ENCODE data around the gene SLC25A51. TPM values are rescaled to one million over a fixed set of nuclear protein-coding genes. Genes with fewer than 3 reads are reported as not detected.

SLC25A51 gene
- total RNA-seq, 1 experiment from 2014 or later: 29.6 TPM

- Mint-ChIP-seq H3K36me3 (ENCODE audit: insufficient read depth, unreplicated experiment) (peaks cover 10% of the 10 kb centered on the region), H3K27ac (ENCODE audit: low read depth, unreplicated experiment) (peak overlapping the region; percentile 42), H3K4me1 (ENCODE audit: insufficient read depth, unreplicated experiment) (peaks cover 29% of the 10 kb centered on the region), H3K4me3 (ENCODE audit: unreplicated experiment) (no peak overlapping the region), H3K27me3 (ENCODE audit: insufficient read depth, unreplicated experiment) (no peaks in the 10 kb centered on the region), H3K9me3 (ENCODE audit: unreplicated experiment) (no peaks in the 10 kb centered on the region)
- ChIA-PET CTCF (interaction anchor here (0.9 to 1.1 kb wide), 3 partner anchors 17 to 326 kb away, joined by 3 to 6 read pairs (median 3); no protein-coding TSS in a partner anchor), POLR2A (interaction anchor here (0.9 to 1.8 kb wide), 2 partner anchors 10 to 18 kb away, joined by 4 read pairs; no protein-coding TSS in a partner anchor)
- no peak for TF ChIP-seq CTCF (IDR thresholded peaks at IDR 0.05; ENCODE audit: unreplicated experiment)
- peak; percentile 66 for DNase-seq (ENCODE audit: unreplicated experiment)
- no TSS peak for BruUV-seq (replicated peaks)
- intact Hi-C loops (cut with micrococcal nuclease): no loop called here
Observed at GRCh38 chr9:37938121-37938891, 34.4 kb upstream of the SLC25A51 start.

- peak overlapping the region; percentile 67 for H3K27ac Mint-ChIP-seq (ENCODE audit: low read depth, unreplicated experiment)
Observed at GRCh38 chr9:37937366-37937765, 33.4 kb upstream of the SLC25A51 start.

GRCh38 chr9:37936965-37937364 is 33.0 kb upstream of the SLC25A51 start:
- peak; percentile 65 for DNase-seq (ENCODE audit: unreplicated experiment)
- H3K27ac Mint-ChIP-seq (ENCODE audit: low read depth, unreplicated experiment): peak overlapping the region; percentile 67
- peaks cover 10% of the 10 kb centered on the region for H3K36me3 Mint-ChIP-seq (ENCODE audit: insufficient read depth, unreplicated experiment)
- ChIA-PET POLR2A (interaction anchor here (1.8 to 2.2 kb wide), 2 partner anchors 15 to 20 kb away, joined by 4 to 7 read pairs; no protein-coding TSS in a partner anchor), CTCF (interaction anchor here (0.6 to 1.7 kb wide), 7 partner anchors 16 to 130 kb away, joined by 3 to 5 read pairs (median 4); no protein-coding TSS in a partner anchor)
- BruUV-seq (replicated peaks): no TSS peak
- H3K4me1 Mint-ChIP-seq (ENCODE audit: insufficient read depth, unreplicated experiment): peaks cover 24% of the 10 kb centered on the region
- no peak for TF ChIP-seq CTCF (IDR thresholded peaks at IDR 0.05; ENCODE audit: unreplicated experiment)
- intact Hi-C loops (cut with micrococcal nuclease): no loop called here
- no peak overlapping the region for H3K4me3 Mint-ChIP-seq (ENCODE audit: unreplicated experiment)
- H3K27me3 Mint-ChIP-seq (ENCODE audit: insufficient read depth, unreplicated experiment): no peaks in the 10 kb centered on the region
- no peaks in the 10 kb centered on the region for H3K9me3 Mint-ChIP-seq (ENCODE audit: unreplicated experiment)

More at GRCh38 chr9:37937366-37937765, 33.4 kb upstream of the SLC25A51 start:
- BruUV-seq (replicated peaks): no TSS peak
- ChIA-PET POLR2A (interaction anchor here (1.8 to 2.2 kb wide), 2 partner anchors 15 to 19 kb away, joined by 4 to 7 read pairs; no protein-coding TSS in a partner anchor), CTCF (interaction anchor here (1.0 to 1.7 kb wide), 5 partner anchors 16 to 56 kb away, joined by 3 to 5 read pairs (median 4); no protein-coding TSS in a partner anchor)
- no peak for DNase-seq (ENCODE audit: unreplicated experiment)
- H3K36me3 Mint-ChIP-seq (ENCODE audit: insufficient read depth, unreplicated experiment): peaks cover 10% of the 10 kb centered on the region
- no peak overlapping the region for H3K4me3 Mint-ChIP-seq (ENCODE audit: unreplicated experiment)
- H3K27me3 Mint-ChIP-seq (ENCODE audit: insufficient read depth, unreplicated experiment): no peaks in the 10 kb centered on the region
- peaks cover 24% of the 10 kb centered on the region for H3K4me1 Mint-ChIP-seq (ENCODE audit: insufficient read depth, unreplicated experiment)
- intact Hi-C loops (cut with micrococcal nuclease): no loop called here
- no peaks in the 10 kb centered on the region for H3K9me3 Mint-ChIP-seq (ENCODE audit: unreplicated experiment)
- TF ChIP-seq CTCF (IDR thresholded peaks at IDR 0.05; ENCODE audit: unreplicated experiment): no peak

GRCh38 chr9:37936376-37936775 is 32.4 kb upstream of the SLC25A51 start:
- Mint-ChIP-seq H3K4me1 (ENCODE audit: insufficient read depth, unreplicated experiment) (peaks cover 24% of the 10 kb centered on the region), H3K27ac (ENCODE audit: low read depth, unreplicated experiment) (peak overlapping the region; percentile 67), H3K27me3 (ENCODE audit: insufficient read depth, unreplicated experiment) (no peaks in the 10 kb centered on the region), H3K9me3 (ENCODE audit: unreplicated experiment) (no peaks in the 10 kb centered on the region), H3K4me3 (ENCODE audit: unreplicated experiment) (no peak overlapping the region), H3K36me3 (ENCODE audit: insufficient read depth, unreplicated experiment) (peaks cover 10% of the 10 kb centered on the region)
- ChIA-PET POLR2A (interaction anchor here (0.6 to 2.2 kb wide), 3 partner anchors 15 to 46 kb away, joined by 3 to 7 read pairs (median 4); no protein-coding TSS in a partner anchor), CTCF (interaction anchor here (0.6 to 1.7 kb wide), 6 partner anchors 10 to 131 kb away, joined by 3 to 5 read pairs (median 4); no protein-coding TSS in a partner anchor)
- no TSS peak for BruUV-seq (replicated peaks)
- TF ChIP-seq CTCF (IDR thresholded peaks at IDR 0.05; ENCODE audit: unreplicated experiment): no peak
- intact Hi-C loops (cut with micrococcal nuclease): no loop called here
- DNase-seq (ENCODE audit: unreplicated experiment): peak; percentile 44
